Loucy (cell line): ENCODE data around the gene DOCK3.

Source experiments
- EZH2phosphoT487 ChIP-seq: fragments of 200-600 bp; IDR thresholded peaks from 2 replicates; pipeline ENCODE4 v1.6.1; 2018; ENCODE audit warnings: antibody characterized with exemption, mild to moderate bottlenecking, moderate library complexity, borderline replicate concordance
- TF ChIP-seq, protein P1 (sequence below): fragments of 200-600 bp; sonication (generic); conservative IDR thresholded peaks from 2 replicates; pipeline ENCODE4 v1.5.1; 2014; ENCODE audit warnings: mild to moderate bottlenecking, antibody characterized with exemption, low read length

DNA sequence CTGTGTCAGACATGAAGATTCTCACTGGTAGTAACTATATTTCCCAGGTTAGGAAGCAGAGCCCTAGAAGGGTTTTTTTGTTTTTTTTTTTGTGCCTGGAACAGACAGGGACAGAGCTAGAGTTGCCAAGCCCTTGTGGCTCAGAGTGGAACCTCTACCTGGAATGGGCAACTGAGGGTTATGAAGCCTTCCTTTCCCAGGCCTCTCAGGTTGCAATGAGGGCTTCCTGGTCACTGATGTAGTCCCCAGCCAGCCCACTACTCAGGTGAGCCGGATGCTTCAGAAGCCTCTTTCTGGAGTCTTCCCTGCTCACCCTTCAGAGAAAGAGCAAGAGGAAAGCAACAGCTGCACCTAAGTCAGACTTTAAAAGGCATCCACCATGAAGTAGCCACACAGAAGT is 661.5 kb downstream of the DOCK3 start:
- TF ChIP-seq, protein P1, sequence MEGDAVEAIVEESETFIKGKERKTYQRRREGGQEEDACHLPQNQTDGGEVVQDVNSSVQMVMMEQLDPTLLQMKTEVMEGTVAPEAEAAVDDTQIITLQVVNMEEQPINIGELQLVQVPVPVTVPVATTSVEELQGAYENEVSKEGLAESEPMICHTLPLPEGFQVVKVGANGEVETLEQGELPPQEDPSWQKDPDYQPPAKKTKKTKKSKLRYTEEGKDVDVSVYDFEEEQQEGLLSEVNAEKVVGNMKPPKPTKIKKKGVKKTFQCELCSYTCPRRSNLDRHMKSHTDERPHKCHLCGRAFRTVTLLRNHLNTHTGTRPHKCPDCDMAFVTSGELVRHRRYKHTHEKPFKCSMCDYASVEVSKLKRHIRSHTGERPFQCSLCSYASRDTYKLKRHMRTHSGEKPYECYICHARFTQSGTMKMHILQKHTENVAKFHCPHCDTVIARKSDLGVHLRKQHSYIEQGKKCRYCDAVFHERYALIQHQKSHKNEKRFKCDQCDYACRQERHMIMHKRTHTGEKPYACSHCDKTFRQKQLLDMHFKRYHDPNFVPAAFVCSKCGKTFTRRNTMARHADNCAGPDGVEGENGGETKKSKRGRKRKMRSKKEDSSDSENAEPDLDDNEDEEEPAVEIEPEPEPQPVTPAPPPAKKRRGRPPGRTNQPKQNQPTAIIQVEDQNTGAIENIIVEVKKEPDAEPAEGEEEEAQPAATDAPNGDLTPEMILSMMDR = no peak
- no peak for TF ChIP-seq EZH2phosphoT487
